ENCODE results near the gene YBEY.

- TF ChIP-seq EZH2 (IDR thresholded peaks at IDR 0.05; ENCODE audit: borderline replicate concordance, insufficient read depth, low read length, poor library complexity, severe bottlenecking) (no peak), POLR2AphosphoS5 (IDR thresholded peaks at IDR 0.05) (no peak), CTCF (IDR thresholded peaks at IDR 0.05; ENCODE audit: poor library complexity, severe bottlenecking) (no peak), EP300 (conservative IDR thresholded peaks at IDR 0.05; ENCODE audit: poor library complexity, severe bottlenecking) (no peak), RAD21 (conservative IDR thresholded peaks at IDR 0.05) (no peak), REST (IDR thresholded peaks at IDR 0.05; ENCODE audit: borderline replicate concordance) (no peak), SMC3 (conservative IDR thresholded peaks at IDR 0.05; ENCODE audit: poor library complexity) (no peak), TAF1 (IDR thresholded peaks at IDR 0.05; ENCODE audit: low read depth) (no peak), MXI1 (conservative IDR thresholded peaks at IDR 0.05; ENCODE audit: poor library complexity, severe bottlenecking) (no peak)
Observed at GRCh38 chr21:46274797-46275390, 11.2 kb upstream of the YBEY start.

Measured in neural cell (in vitro differentiated cells).